CD14-positive monocyte (primary cell): Measurements from ENCODE around the gene GNA12. TPM values are rescaled to one million over a fixed set of nuclear protein-coding genes. Genes with fewer than 3 reads are reported as not detected.
A peak's percentile ranks its signal among the peaks of the same experiment; 100 is the strongest.

Experiments used
- DNase-seq, 3 donors: peaks; one replicate each; pipeline ENCODE4 v3.0.0-alpha.2; 2011 to 2022
- H2AFZ ChIP-seq: 2 replicates; pipeline ENCODE4 v1.6.0; 2012; ENCODE audit warnings: mild to moderate bottlenecking, low read depth, low read length, inconsistent platforms; ENCODE audit not compliant: insufficient read depth, poor library complexity, severe bottlenecking
- H3K27ac ChIP-seq, 2 donors: 1 replicate in 1 of 2; 2 replicates in 1 of 2; pipeline ENCODE4 v1.5.1; 2012 to 2013; ENCODE audit warnings: low read length in 2 of 2, control low read depth in 1 of 2, inconsistent platforms in 1 of 2, low read depth in 1 of 2, mild to moderate bottlenecking in 1 of 2
- H3K27me3 ChIP-seq, 2 donors: one replicate each; pipeline versions ENCODE4 v1.6.0 to v1.6.1; 2011 to 2013; ENCODE audit warnings: low read length in 2 of 2; ENCODE audit not compliant: control insufficient read depth in 2 of 2, insufficient read depth in 2 of 2
- H3K36me3 ChIP-seq, 2 donors: replicated peaks in 1 of 2; 1 replicate in 1 of 2; 2 replicates in 1 of 2; pipeline versions ENCODE4 v1.5.1 to v1.6.1; 2012 to 2013; ENCODE audit warnings: low read length in 2 of 2, control low read depth in 1 of 2, inconsistent platforms in 1 of 2, mild to moderate bottlenecking in 1 of 2; ENCODE audit not compliant: insufficient read depth in 2 of 2, control insufficient read depth in 1 of 2
- H3K4me1 ChIP-seq, 2 donors: 1 replicate in 1 of 2; 2 replicates in 1 of 2; pipeline versions ENCODE4 v1.5.1 to v1.6.1; 2012 to 2013; ENCODE audit warnings: low read length in 2 of 2, control low read depth in 1 of 2, inconsistent platforms in 1 of 2, mild to moderate bottlenecking in 1 of 2, moderate library complexity in 1 of 2; ENCODE audit not compliant: insufficient read depth in 2 of 2, control insufficient read depth in 1 of 2
- H3K4me2 ChIP-seq: replicated peaks from 2 replicates; pipeline ENCODE3; 2012; ENCODE audit warnings: low read length, moderate library complexity, mild to moderate bottlenecking; ENCODE audit not compliant: poor library complexity, severe bottlenecking; ENCODE audit errors: extremely low read depth
- H3K4me3 ChIP-seq, 3 experiments: fragments of 200-600 bp in 1 of 3; sonication (generic) in 1 of 3; replicated peaks in 1 of 3; 1 replicate in 2 of 3; 2 replicates in 1 of 3; pipeline ENCODE4 v1.5.1; 2011 to 2013; ENCODE audit warnings: low read length in 3 of 3, mild to moderate bottlenecking in 3 of 3, control low read depth in 2 of 3, low read depth in 2 of 3, inconsistent platforms in 1 of 3, moderate library complexity in 1 of 3
- H3K79me2 ChIP-seq: 2 replicates; pipeline ENCODE4 v1.6.0; 2012; ENCODE audit warnings: mild to moderate bottlenecking, control low read depth, inconsistent platforms, low read length, moderate library complexity; ENCODE audit not compliant: insufficient read depth
- H3K9ac ChIP-seq: 2 replicates; pipeline ENCODE4 v1.6.0; 2017; ENCODE audit warnings: low read length, mild to moderate bottlenecking; ENCODE audit not compliant: insufficient read depth, poor library complexity, severe bottlenecking
- H3K9me3 ChIP-seq, 2 donors: replicated peaks in 1 of 2; 1 replicate in 1 of 2; 2 replicates in 1 of 2; pipeline versions ENCODE4 v1.5.1 to v1.6.1; 2012 to 2013; ENCODE audit warnings: low read length in 2 of 2, control low read depth in 1 of 2; ENCODE audit not compliant: control insufficient read depth in 1 of 2, insufficient read depth in 1 of 2
- H4K20me1 ChIP-seq: 2 replicates; pipeline ENCODE4 v1.6.0; 2012; ENCODE audit warnings: mild to moderate bottlenecking, low read length, control low read depth, moderate library complexity; ENCODE audit not compliant: insufficient read depth
- H3K27ac Mint-ChIP-seq, 7 donors: one replicate each; pipeline ENCODE4 v1.8.0; 2020; ENCODE audit warnings: mild to moderate bottlenecking in 7 of 7, mixed read lengths in 7 of 7, moderate library complexity in 6 of 7, inconsistent platforms in 2 of 7
- H3K27me3 Mint-ChIP-seq, 3 donors: one replicate each; pipeline ENCODE4 v1.8.0; 2021 to 2022; ENCODE audit warnings: low read depth in 3 of 3, mild to moderate bottlenecking in 3 of 3, mixed read lengths in 3 of 3, moderate library complexity in 3 of 3, inconsistent platforms in 1 of 3
- H3K36me3 Mint-ChIP-seq, 2 donors: one replicate each; pipeline ENCODE4 v1.8.0; 2020; ENCODE audit warnings: mixed read lengths in 2 of 2, inconsistent platforms in 1 of 2, mild to moderate bottlenecking in 1 of 2
- H3K4me1 Mint-ChIP-seq: one replicate; pipeline ENCODE4 v1.8.0; 2020; ENCODE audit warnings: mild to moderate bottlenecking, mixed read lengths
- H3K4me3 Mint-ChIP-seq, 2 donors: one replicate each; pipeline ENCODE4 v1.8.0; 2020; ENCODE audit warnings: mild to moderate bottlenecking in 2 of 2, mixed read lengths in 2 of 2, moderate library complexity in 1 of 2
- H3K9me3 Mint-ChIP-seq, 7 donors: one replicate each; pipeline ENCODE4 v1.8.0; 2020 to 2022; ENCODE audit warnings: mixed read lengths in 7 of 7, mild to moderate bottlenecking in 6 of 7, moderate library complexity in 6 of 7, inconsistent platforms in 2 of 7
- CTCF ChIP-seq: fragments of 200-600 bp; IDR thresholded peaks from one replicate; pipeline ENCODE4 v1.8.0; 2022; ENCODE audit warnings: antibody characterized with exemption, mild to moderate bottlenecking
- WGBS: methylation state at CpG from one replicate; pipeline ENCODE4 v1.1.5; 2013; ENCODE audit warnings: missing lambda C conversion rate; ENCODE audit not compliant: insufficient coverage; 5-methylcytosine and 5-hydroxymethylcytosine counted together
- intact Hi-C, 2 donors: fragments of 100-400 bp; cut with micrococcal nuclease; formaldehyde crosslinking; loops; one replicate each; pipeline versions ENCODE4 v1.15.0 to v1.15.1; 2023
- polyA plus RNA-seq, 3 donors: library from polyadenylated mRNA; depleted of rRNA in 1 of 3; unstranded in 2 of 3; stranded (reverse) in 1 of 3; fragments of 300-500 nt in 2 of 3; fragments of >200 nt in 1 of 3; fragmentation: Illumina TruSeq in 2 of 3; gene quantifications; 1 replicate in 2 of 3; 2 replicates in 1 of 3; pipeline ENCODE4 v1.2.3, GENCODE V29; 2012 to 2021

Gene GNA12
- polyA plus RNA-seq, 3 donors: 3.4 to 25.9 (median 10.6) TPM

GRCh38 chr7:2814946-2815874 is 28.9 kb downstream of the GNA12 start:
- Mint-ChIP-seq H3K27ac (peak overlapping the region in 1 of 7 donors; percentile 21), H3K9me3 (peaks cover 0 to 2% (median 0%) of the 10 kb centered on the region in 7 donors), H3K4me1 (peaks cover 34% of the 10 kb centered on the region), H3K4me3 (no peak overlapping the region), H3K27me3 (peaks cover 0 to 2% (median 1%) of the 10 kb centered on the region in 3 donors), H3K36me3 (peaks cover 30 to 42% of the 10 kb centered on the region in 2 donors)
- Histone ChIP-seq H2AFZ (no peak overlapping the region), H3K4me2 (no peak overlapping the region), H3K4me1 (peaks cover 12 to 15% of the 10 kb centered on the region in 2 donors), H3K79me2 (peaks cover 32% of the 10 kb centered on the region), H3K9me3 (no peaks in the 10 kb centered on the region), H3K27me3 (no peaks in the 10 kb centered on the region), H4K20me1 (peaks cover 13% of the 10 kb centered on the region), H3K4me3 (no peak overlapping the region), H3K9ac (no peak overlapping the region), H3K36me3 (no peaks in the 10 kb centered on the region), H3K27ac (no peak overlapping the region)
- no peak for DNase-seq
- no peak for TF ChIP-seq CTCF
- WGBS: 94% methylated on average over 30 of the region's 31 CpGs
- intact Hi-C loops: no loop called here

DNA sequence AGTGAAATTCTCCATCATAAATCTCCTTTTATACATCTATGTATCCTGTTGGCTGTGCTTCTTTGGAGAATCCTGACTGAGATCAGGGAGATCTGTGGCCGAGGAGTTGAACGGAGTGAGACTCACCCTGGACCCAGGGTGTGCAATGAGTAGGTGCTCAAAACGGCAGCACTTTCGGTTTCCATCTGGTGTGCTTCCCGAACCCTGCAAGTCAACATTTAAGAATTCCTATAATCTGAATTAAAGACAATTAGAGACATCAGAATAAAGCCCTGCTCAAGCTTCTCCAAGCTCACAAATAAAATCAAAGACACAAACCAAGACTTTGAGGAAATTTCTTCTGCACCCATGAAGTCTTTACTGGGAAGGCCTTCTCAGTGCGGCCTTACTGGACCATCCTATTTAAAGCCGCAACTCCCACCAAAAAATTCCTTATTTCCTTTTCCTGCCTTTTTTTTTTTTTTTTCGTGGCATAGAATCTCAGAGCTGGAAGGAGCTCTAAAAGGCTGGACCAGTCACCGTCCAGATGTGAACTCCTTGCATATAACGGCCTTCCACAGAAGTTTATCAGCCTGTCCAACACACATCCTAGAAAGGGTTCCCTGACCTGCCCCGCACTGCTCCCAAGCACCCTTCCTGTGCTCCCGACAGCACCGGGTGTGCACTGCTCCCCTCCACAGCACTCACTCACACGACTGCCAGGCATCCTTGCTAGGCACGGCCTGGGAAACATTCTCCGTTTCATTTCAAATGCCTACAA is 29.7 kb downstream of the GNA12 start:
- H3K27me3 Mint-ChIP-seq: peaks cover 0 to 2% (median 1%) of the 10 kb centered on the region in 3 donors
- H3K27ac Mint-ChIP-seq: no peak overlapping the region
- TF ChIP-seq CTCF: no peak
- WGBS: 93% methylated on average over 15 of the region's 16 CpGs
- peaks cover 10% of the 10 kb centered on the region for H4K20me1 ChIP-seq
- H3K36me3 Mint-ChIP-seq: peaks cover 29 to 38% of the 10 kb centered on the region in 2 donors
- H3K9ac ChIP-seq: no peak overlapping the region
- H3K9me3 ChIP-seq: no peaks in the 10 kb centered on the region
- H3K4me1 Mint-ChIP-seq: peaks cover 32% of the 10 kb centered on the region
- H3K36me3 ChIP-seq: no peaks in the 10 kb centered on the region
- no peak overlapping the region for H3K4me2 ChIP-seq
- no peak overlapping the region for H2AFZ ChIP-seq
- no peak for DNase-seq
- H3K4me1 ChIP-seq: peaks cover 12 to 15% of the 10 kb centered on the region in 2 donors
- no peak overlapping the region for H3K27ac ChIP-seq
- intact Hi-C loops: no loop called here
- H3K9me3 Mint-ChIP-seq: peaks cover 0 to 2% (median 0%) of the 10 kb centered on the region in 7 donors
- H3K4me3 Mint-ChIP-seq: no peak overlapping the region
- H3K79me2 ChIP-seq: peaks cover 24% of the 10 kb centered on the region
- H3K4me3 ChIP-seq: no peak overlapping the region
- H3K27me3 ChIP-seq: no peaks in the 10 kb centered on the region
